Muscle layer of colon (tissue), 2 donors: Measurements from ENCODE around the gene TAP2.
A peak's percentile ranks its signal among the peaks of the same experiment; 100 is the strongest.

Experiments
- H3K27ac ChIP-seq: one replicate; pipeline ENCODE4 v1.7.0; 2013; ENCODE audit warnings: low read depth, mild to moderate bottlenecking, low read length, moderate library complexity
- H3K27me3 ChIP-seq, 2 donors: one replicate each; pipeline ENCODE4 v1.7.0; 2013; ENCODE audit warnings: low read length in 2 of 2, mild to moderate bottlenecking in 2 of 2; ENCODE audit not compliant: insufficient read depth in 2 of 2, control insufficient read depth in 1 of 2
- H3K36me3 ChIP-seq: one replicate; pipeline ENCODE4 v1.7.0; 2013; ENCODE audit warnings: mild to moderate bottlenecking, low read length; ENCODE audit not compliant: insufficient read depth
- H3K4me1 ChIP-seq: one replicate; pipeline ENCODE4 v1.7.0; 2013; ENCODE audit warnings: mild to moderate bottlenecking, low read length; ENCODE audit not compliant: insufficient read depth
- H3K4me3 ChIP-seq, 2 donors: one replicate each; pipeline ENCODE4 v1.7.0; 2013; ENCODE audit warnings: low read length in 2 of 2, low read depth in 1 of 2, mild to moderate bottlenecking in 1 of 2, moderate library complexity in 1 of 2
- H3K9ac ChIP-seq: one replicate; pipeline ENCODE4 v1.7.0; 2013; ENCODE audit warnings: low read length
- H3K9me3 ChIP-seq: one replicate; pipeline ENCODE4 v1.7.0; 2013; ENCODE audit warnings: mild to moderate bottlenecking, low read length
- donor health status: abdominal sarcoma.
- donor health status: Adenocarcinoma of cecum.

TAP2 gene

GRCh38 chr6:32803416-32803815, 35.1 kb downstream of the TAP2 start:
- Histone ChIP-seq H3K27me3 (peaks cover 0 to 10% of the 10 kb centered on the region in 2 donors), H3K9ac (no peak overlapping the region)

DNA sequence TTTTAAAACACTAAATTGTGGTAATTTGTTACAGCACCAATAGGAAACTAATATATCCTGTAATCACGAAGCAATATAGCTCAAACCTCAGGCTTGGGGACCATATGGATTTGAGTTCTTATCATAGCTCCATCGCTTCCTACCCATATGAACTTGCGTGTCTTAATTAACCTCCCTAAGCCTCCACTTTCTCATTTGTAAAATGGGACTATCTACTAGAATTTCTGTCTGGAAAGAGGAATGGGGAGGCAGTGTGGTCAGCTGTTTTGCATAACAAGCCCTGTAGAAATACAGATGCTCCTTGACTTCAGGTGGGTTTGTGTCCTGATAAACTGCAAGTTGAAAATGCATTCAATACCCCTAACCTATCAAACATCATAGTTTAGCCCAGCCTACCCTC, 38.8 kb downstream of the TAP2 start:
- Histone ChIP-seq H3K27ac (no peak overlapping the region), H3K4me1 (no peaks in the 10 kb centered on the region), H3K4me3 (no peak overlapping the region), H3K27me3 (no peaks in the 10 kb centered on the region), H3K9me3 (no peaks in the 10 kb centered on the region), H3K36me3 (no peaks in the 10 kb centered on the region), H3K9ac (no peak overlapping the region)

More at GRCh38 chr6:32803416-32803815, 35.1 kb downstream of the TAP2 start:
- H3K4me1 ChIP-seq: no peaks in the 10 kb centered on the region
- H3K9me3 ChIP-seq: no peaks in the 10 kb centered on the region
- no peak overlapping the region for H3K4me3 ChIP-seq
- no peak overlapping the region for H3K27ac ChIP-seq
- H3K36me3 ChIP-seq: no peaks in the 10 kb centered on the region

- Histone ChIP-seq H3K4me3 (no peak overlapping the region), H3K36me3 (no peaks in the 10 kb centered on the region), H3K27me3 (no peaks in the 10 kb centered on the region), H3K9ac (no peak overlapping the region), H3K4me1 (no peaks in the 10 kb centered on the region), H3K27ac (no peak overlapping the region), H3K9me3 (no peaks in the 10 kb centered on the region)
Observed at GRCh38 chr6:32799168-32799567, 39.4 kb downstream of the TAP2 start.

- no peak overlapping the region for H3K9ac ChIP-seq
- H3K27ac ChIP-seq: peak overlapping the region; percentile 1
- no peaks in the 10 kb centered on the region for H3K4me1 ChIP-seq
- peak overlapping the region in 1 of 2 donors; percentile 23 for H3K4me3 ChIP-seq
- H3K9me3 ChIP-seq: no peaks in the 10 kb centered on the region
- H3K36me3 ChIP-seq: no peaks in the 10 kb centered on the region
- no peaks in the 10 kb centered on the region for H3K27me3 ChIP-seq
Observed at GRCh38 chr6:32796848-32797776, 41.4 kb downstream of the TAP2 start.

- H3K27ac ChIP-seq: no peak overlapping the region
- H3K36me3 ChIP-seq: no peaks in the 10 kb centered on the region
- H3K9ac ChIP-seq: no peak overlapping the region
Observed at GRCh38 chr6:32794510-32794909, 44.0 kb downstream of the TAP2 start.

GRCh38 chr6:32792901-32793435, 45.6 kb downstream of the TAP2 start:
- no peaks in the 10 kb centered on the region for H3K36me3 ChIP-seq
- H3K27ac ChIP-seq: no peak overlapping the region
- peaks cover 0 to 4% of the 10 kb centered on the region in 2 donors for H3K27me3 ChIP-seq
- H3K9me3 ChIP-seq: no peaks in the 10 kb centered on the region
- no peaks in the 10 kb centered on the region for H3K4me1 ChIP-seq
- H3K4me3 ChIP-seq: no peak overlapping the region
- no peak overlapping the region for H3K9ac ChIP-seq

More at GRCh38 chr6:32794510-32794909, 44.0 kb downstream of the TAP2 start:
- Histone ChIP-seq H3K9me3 (no peaks in the 10 kb centered on the region), H3K4me3 (no peak overlapping the region), H3K27me3 (peaks cover 0 to 4% of the 10 kb centered on the region in 2 donors), H3K4me1 (no peaks in the 10 kb centered on the region)

DNA sequence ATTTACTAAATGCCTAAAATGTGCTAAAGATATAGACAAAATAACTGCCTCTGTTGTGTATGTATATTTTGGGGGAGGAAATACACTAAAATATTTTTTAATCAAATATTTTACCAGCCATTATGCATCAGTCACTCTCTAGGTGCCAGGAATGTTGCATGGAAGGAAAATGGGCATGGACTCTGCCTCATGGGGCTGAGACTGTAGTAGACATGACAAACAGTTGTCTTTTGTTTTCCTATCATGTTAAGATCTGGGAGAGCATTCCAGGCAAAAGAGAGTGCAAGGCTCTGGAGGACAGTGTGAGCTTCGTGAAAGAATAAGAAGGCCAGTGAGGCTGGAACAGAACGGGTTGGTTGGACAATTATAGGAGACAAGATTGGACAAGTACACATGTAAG, 48.2 kb downstream of the TAP2 start:
- Histone ChIP-seq H3K36me3 (no peaks in the 10 kb centered on the region), H3K9ac (no peak overlapping the region), H3K4me3 (no peak overlapping the region), H3K27ac (no peak overlapping the region), H3K4me1 (no peaks in the 10 kb centered on the region), H3K9me3 (no peaks in the 10 kb centered on the region), H3K27me3 (peaks cover 0 to 8% of the 10 kb centered on the region in 2 donors)
